Left hindlimb (tissue), 1 donor: ENCODE data around the gene TERB1.

Experiments
- DNase-seq: peaks from one replicate; pipeline ENCODE4 v3.0.0-alpha.2; 2018

TERB1 gene

GRCh38 chr16:66801320-66802105, at the start of gene TERB1:
TSS of gene TERB1 (minus strand) at chr16:66801584. CDS start at chr16:66796798, 4,786 bp downstream.
- no peak for DNase-seq

GRCh38 chr16:66850115-66850815, 48.9 kb upstream of the TERB1 start:
- DNase-seq: no peak

GRCh38 chr16:66849549-66849948, 48.2 kb upstream of the TERB1 start:
- no peak for DNase-seq

- no peak for DNase-seq
Observed at GRCh38 chr16:66849021-66849420, 47.6 kb upstream of the TERB1 start.

GRCh38 chr16:66848172-66848571, 46.8 kb upstream of the TERB1 start:
- no peak for DNase-seq

GRCh38 chr16:66847533-66848067, 46.2 kb upstream of the TERB1 start:
- DNase-seq: no peak

- DNase-seq: no peak
Observed at GRCh38 chr16:66846831-66847230, 45.4 kb upstream of the TERB1 start.

GRCh38 chr16:66846266-66846665, 44.9 kb upstream of the TERB1 start:
- no peak for DNase-seq

- no peak for DNase-seq
Observed at GRCh38 chr16:66845791-66846221, 44.4 kb upstream of the TERB1 start.

GRCh38 chr16:66845080-66845410, 43.7 kb upstream of the TERB1 start:
- DNase-seq: no peak

- no peak for DNase-seq
Observed at GRCh38 chr16:66844342-66845079, 43.1 kb upstream of the TERB1 start, which contains the start of gene CA7. TSS of gene CA7 (plus strand) at chr16:66844414. CDS start at chr16:66844488, 74 bp downstream.

- no peak for DNase-seq
Observed at GRCh38 chr16:66844009-66844341, 42.6 kb upstream of the TERB1 start.

GRCh38 chr16:66843191-66843590, 41.8 kb upstream of the TERB1 start:
- no peak for DNase-seq

GRCh38 chr16:66842765-66843164, 41.4 kb upstream of the TERB1 start:
- no peak for DNase-seq

- DNase-seq: no peak
Observed at GRCh38 chr16:66841366-66841765, 40.0 kb upstream of the TERB1 start.

GRCh38 chr16:66840883-66841282, 39.5 kb upstream of the TERB1 start:
- DNase-seq: no peak

- DNase-seq: no peak
Observed at GRCh38 chr16:66834746-66835145, 33.4 kb upstream of the TERB1 start.

- no peak for DNase-seq
Observed at GRCh38 chr16:66832661-66833305, 31.4 kb upstream of the TERB1 start.

GRCh38 chr16:66832190-66832589, 30.8 kb upstream of the TERB1 start:
- no peak for DNase-seq

GRCh38 chr16:66830422-66831404, 29.3 kb upstream of the TERB1 start, which contains the start of gene NAE1:
TSS of gene NAE1 (minus strand) at chr16:66830976. CDS start at chr16:66830899, 77 bp downstream.
- peak; percentile 91 for DNase-seq

- no peak for DNase-seq
Observed at GRCh38 chr16:66824006-66824405, 22.6 kb upstream of the TERB1 start.

GRCh38 chr16:66814734-66815133, 13.3 kb upstream of the TERB1 start:
- DNase-seq: no peak
